Mucosa of gallbladder (tissue), 1 donor: Measurements from ENCODE around the gene NIPBL. TPM values are rescaled to one million over a fixed set of nuclear protein-coding genes. Genes with fewer than 3 reads are reported as not detected.
"Not testable (repeated sequence)": the region's sequence is repeated elsewhere in the genome, so short reads cannot be mapped to it uniquely, and the experiment has no call there.

Experiments used
- DNase-seq: peaks from one replicate; pipeline ENCODE4 v3.0.0-alpha.2; 2020; ENCODE audit warnings: low spot score
- total RNA-seq: library from RNA; stranded (reverse); gene quantifications from one replicate; pipeline ENCODE4 v1.2.1, GENCODE V29; 2021
- donor health status: DM: no; HTN: no; CAD: no.

NIPBL gene
- total RNA-seq, 1 donor from 2014 or later, result 60.9 TPM

GRCh38 chr5:37034955-37035354 is 158.4 kb downstream of the NIPBL start:
- DNase-seq, result no peak

GRCh38 chr5:37037840-37038239 is 161.3 kb downstream of the NIPBL start:
- DNase-seq, result no peak

GRCh38 chr5:37039824-37040223 is 163.3 kb downstream of the NIPBL start:
- no peak for DNase-seq

GRCh38 chr5:37043693-37044092 is 167.1 kb downstream of the NIPBL start:
- no peak for DNase-seq

GRCh38 chr5:37044120-37044519 is 167.6 kb downstream of the NIPBL start:
- DNase-seq, result no peak

- DNase-seq, result no peak
Measured at GRCh38 chr5:37045703-37046102, 169.1 kb downstream of the NIPBL start.

- no peak for DNase-seq
Measured at GRCh38 chr5:37047947-37048346, 171.4 kb downstream of the NIPBL start.

GRCh38 chr5:37054391-37054790 is 177.8 kb downstream of the NIPBL start:
- no peak for DNase-seq

GRCh38 chr5:37055383-37055990 is 178.9 kb downstream of the NIPBL start:
- no peak for DNase-seq

GRCh38 chr5:37056762-37057161 is 180.2 kb downstream of the NIPBL start:
- no peak for DNase-seq

- no peak for DNase-seq
Measured at GRCh38 chr5:37060030-37060429, 183.5 kb downstream of the NIPBL start.

- DNase-seq, result no peak
Measured at GRCh38 chr5:37063739-37064138, 187.2 kb downstream of the NIPBL start.

GRCh38 chr5:37064442-37064841 is 187.9 kb downstream of the NIPBL start:
- DNase-seq, result no peak

- DNase-seq, result no peak
Measured at GRCh38 chr5:37071487-37071886, 194.9 kb downstream of the NIPBL start.

- no peak for DNase-seq
Measured at GRCh38 chr5:37071901-37072581, 195.5 kb downstream of the NIPBL start.

- DNase-seq, result no peak
Measured at GRCh38 chr5:37075399-37075950, 198.9 kb downstream of the NIPBL start.

GRCh38 chr5:37077146-37077545 is 200.6 kb downstream of the NIPBL start:
- no peak for DNase-seq

GRCh38 chr5:37080697-37081096 is 204.1 kb downstream of the NIPBL start:
- DNase-seq, result no peak

- not testable (repeated sequence) for DNase-seq
Measured at GRCh38 chr5:37082977-37083376, 206.4 kb downstream of the NIPBL start.

GRCh38 chr5:37086026-37086425 is 209.5 kb downstream of the NIPBL start:
- DNase-seq, result not testable (repeated sequence)

- DNase-seq, result no peak
Measured at GRCh38 chr5:37086466-37087173, 210.1 kb downstream of the NIPBL start.

GRCh38 chr5:37088009-37088408 is 211.4 kb downstream of the NIPBL start:
- DNase-seq, result no peak
